ENCODE results near the gene ICOSLG. TPM values are rescaled to one million over a fixed set of nuclear protein-coding genes. Genes with fewer than 3 reads are reported as not detected.
A peak's percentile ranks its signal among the peaks of the same experiment; 100 is the strongest.

Gene ICOSLG
- polyA plus RNA-seq, 3 donors, result 0.47 to 9.0 (median 1.3) TPM

DNA sequence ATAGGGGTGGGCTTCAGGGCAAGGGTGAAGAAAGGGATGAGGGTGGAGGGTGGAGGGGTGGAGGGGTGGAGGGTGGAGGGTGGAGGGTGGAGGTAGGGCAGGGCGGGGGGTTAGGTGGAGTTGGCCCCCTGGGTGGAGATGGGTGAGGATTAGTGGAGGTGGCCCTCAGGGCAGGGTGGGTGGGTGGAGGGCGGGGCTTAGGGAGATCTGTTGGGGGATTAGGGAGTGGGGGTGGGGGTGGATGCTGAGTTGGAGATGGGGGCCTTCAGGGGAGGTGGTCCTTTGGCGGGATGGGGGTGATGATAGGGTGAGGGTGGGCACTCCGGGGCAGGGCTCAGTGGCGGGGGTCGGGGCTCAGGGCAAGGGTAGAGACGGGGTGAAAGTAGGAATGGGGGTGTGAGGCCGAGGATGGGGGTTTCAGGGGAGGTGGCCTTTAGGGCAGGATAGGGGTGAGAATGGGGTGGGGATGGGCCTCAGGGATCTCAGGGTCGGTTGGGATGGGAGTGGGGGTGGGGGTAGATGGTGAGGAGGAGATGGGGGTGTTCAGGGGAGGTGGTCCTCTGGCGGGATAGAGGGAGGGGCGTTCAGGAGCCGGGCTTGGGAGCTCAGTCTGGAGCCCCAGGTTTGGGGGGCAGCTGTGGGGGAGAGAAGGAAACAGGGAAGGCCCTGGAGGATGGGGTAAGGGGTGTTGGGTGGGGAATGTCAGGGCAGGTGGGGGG is 21.8 kb upstream of the ICOSLG start:
- Histone ChIP-seq H4K20me1 (ENCODE audit: insufficient read depth, low read length) (no peaks in the 10 kb centered on the region), H3K9ac (ENCODE audit: insufficient read depth, low read length, poor library complexity, severe bottlenecking) (no peak overlapping the region), H3K4me1 (ENCODE audit: control insufficient read depth in 1 of 2, insufficient read depth in 2 of 2, low read length in 2 of 2) (no peaks in the 10 kb centered on the region), H2AFZ (ENCODE audit: insufficient read depth, low read depth, low read length, poor library complexity, severe bottlenecking) (no peak overlapping the region), H3K4me3 (replicated peaks in 1 of 3; ENCODE audit: low read depth in 2 of 3, low read length in 3 of 3) (no peak overlapping the region), H3K79me2 (ENCODE audit: insufficient read depth, low read length) (no peaks in the 10 kb centered on the region), H3K27me3 (ENCODE audit: control insufficient read depth in 2 of 2, insufficient read depth in 2 of 2, low read length in 2 of 2) (no peaks in the 10 kb centered on the region), H3K36me3 (replicated peaks in 1 of 2; ENCODE audit: control insufficient read depth in 1 of 2, insufficient read depth in 2 of 2, low read length in 2 of 2) (no peaks in the 10 kb centered on the region), H3K4me2 (replicated peaks; ENCODE audit: extremely low read depth, low read length, poor library complexity, severe bottlenecking) (no peak overlapping the region), H3K9me3 (replicated peaks in 1 of 2; ENCODE audit: control insufficient read depth in 1 of 2, insufficient read depth in 1 of 2, low read length in 2 of 2) (no peaks in the 10 kb centered on the region), H3K27ac (ENCODE audit: low read depth in 1 of 2, low read length in 2 of 2) (no peak overlapping the region)
- Mint-ChIP-seq H3K9me3 (no peaks in the 10 kb centered on the region), H3K4me3 (no peak overlapping the region), H3K4me1 (no peaks in the 10 kb centered on the region), H3K36me3 (no peaks in the 10 kb centered on the region), H3K27me3 (ENCODE audit: low read depth in 3 of 3) (peaks cover 0 to 10% (median 6%) of the 10 kb centered on the region in 3 donors), H3K27ac (no peak overlapping the region)
- TF ChIP-seq, protein P1, sequence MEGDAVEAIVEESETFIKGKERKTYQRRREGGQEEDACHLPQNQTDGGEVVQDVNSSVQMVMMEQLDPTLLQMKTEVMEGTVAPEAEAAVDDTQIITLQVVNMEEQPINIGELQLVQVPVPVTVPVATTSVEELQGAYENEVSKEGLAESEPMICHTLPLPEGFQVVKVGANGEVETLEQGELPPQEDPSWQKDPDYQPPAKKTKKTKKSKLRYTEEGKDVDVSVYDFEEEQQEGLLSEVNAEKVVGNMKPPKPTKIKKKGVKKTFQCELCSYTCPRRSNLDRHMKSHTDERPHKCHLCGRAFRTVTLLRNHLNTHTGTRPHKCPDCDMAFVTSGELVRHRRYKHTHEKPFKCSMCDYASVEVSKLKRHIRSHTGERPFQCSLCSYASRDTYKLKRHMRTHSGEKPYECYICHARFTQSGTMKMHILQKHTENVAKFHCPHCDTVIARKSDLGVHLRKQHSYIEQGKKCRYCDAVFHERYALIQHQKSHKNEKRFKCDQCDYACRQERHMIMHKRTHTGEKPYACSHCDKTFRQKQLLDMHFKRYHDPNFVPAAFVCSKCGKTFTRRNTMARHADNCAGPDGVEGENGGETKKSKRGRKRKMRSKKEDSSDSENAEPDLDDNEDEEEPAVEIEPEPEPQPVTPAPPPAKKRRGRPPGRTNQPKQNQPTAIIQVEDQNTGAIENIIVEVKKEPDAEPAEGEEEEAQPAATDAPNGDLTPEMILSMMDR (IDR thresholded peaks at IDR 0.05), result no peak
- intact Hi-C loops (cut with micrococcal nuclease), result no loop called here
- 98% methylated on average over 9 of the region's 12 CpGs for WGBS (ENCODE audit: insufficient coverage)
- no peak for DNase-seq

DNA sequence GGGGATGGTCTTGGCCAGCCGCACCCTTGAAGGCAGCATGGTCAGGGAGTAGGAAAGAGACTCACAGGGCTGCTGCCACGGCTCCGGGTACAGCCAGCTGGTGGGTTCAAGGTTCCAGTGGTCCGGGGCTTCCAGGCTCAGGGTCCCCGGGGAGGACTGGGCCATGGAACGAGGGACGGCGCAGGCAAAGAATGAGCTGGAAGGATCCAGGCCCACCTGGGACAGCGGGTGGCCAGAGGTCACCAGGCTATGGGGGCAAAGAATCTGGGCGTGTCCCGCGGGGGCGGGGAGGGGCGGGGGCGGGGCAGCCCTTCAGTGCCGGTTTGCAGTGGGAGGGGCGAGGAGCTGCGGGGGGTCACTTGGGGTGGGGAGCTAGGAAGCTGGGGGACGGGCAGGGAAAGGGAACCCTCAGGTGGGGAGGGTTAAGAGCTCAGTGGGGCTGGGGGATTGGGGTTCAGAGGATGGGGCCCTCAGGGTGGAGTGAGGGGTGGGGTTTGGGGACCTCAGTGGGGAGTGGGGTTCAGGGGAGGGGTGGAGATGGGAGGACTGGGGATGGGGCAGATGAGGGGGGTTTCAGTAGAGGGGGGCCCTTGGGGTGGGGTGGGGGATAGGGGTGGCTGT is 21.0 kb upstream of the ICOSLG start, which contains the start of gene DNMT3L:
DNMT3L (minus strand) TSS at position 223 of the 621 bp plus-strand sequence. CDS start 638 bp downstream, outside the sequence.
- H2AFZ ChIP-seq (ENCODE audit: insufficient read depth, low read depth, low read length, poor library complexity, severe bottlenecking), result no peak within 1 kb of the TSS
- 99% methylated on average over 10 of the region's 19 CpGs for WGBS (ENCODE audit: insufficient coverage)
- no peak within 1 kb of the TSS for H3K4me3 ChIP-seq (replicated peaks in 1 of 3; ENCODE audit: low read depth in 2 of 3, low read length in 3 of 3)
- H4K20me1 ChIP-seq (ENCODE audit: insufficient read depth, low read length), result no peaks in the 10 kb centered on the region
- no peaks in the 10 kb centered on the region for H3K36me3 Mint-ChIP-seq
- H3K9me3 ChIP-seq (replicated peaks in 1 of 2; ENCODE audit: control insufficient read depth in 1 of 2, insufficient read depth in 1 of 2, low read length in 2 of 2), result no peaks in the 10 kb centered on the region
- intact Hi-C loops (cut with micrococcal nuclease), result no loop called here
- peak within 1 kb of the TSS in 1 of 7 donors; percentile 53 for H3K27ac Mint-ChIP-seq
- peaks cover 0 to 10% (median 6%) of the 10 kb centered on the region in 3 donors for H3K27me3 Mint-ChIP-seq (ENCODE audit: low read depth in 3 of 3)
- TF ChIP-seq, protein P1 (IDR thresholded peaks at IDR 0.05), result no peak
- no peaks in the 10 kb centered on the region for H3K36me3 ChIP-seq (replicated peaks in 1 of 2; ENCODE audit: control insufficient read depth in 1 of 2, insufficient read depth in 2 of 2, low read length in 2 of 2)
- no peak within 1 kb of the TSS for H3K4me2 ChIP-seq (replicated peaks; ENCODE audit: extremely low read depth, low read length, poor library complexity, severe bottlenecking)
- no peak for DNase-seq
- no peak within 1 kb of the TSS for H3K4me3 Mint-ChIP-seq
- no peaks in the 10 kb centered on the region for H3K9me3 Mint-ChIP-seq
- no peaks in the 10 kb centered on the region for H3K4me1 ChIP-seq (ENCODE audit: control insufficient read depth in 1 of 2, insufficient read depth in 2 of 2, low read length in 2 of 2)
- H3K4me1 Mint-ChIP-seq, result no peaks in the 10 kb centered on the region
- H3K9ac ChIP-seq (ENCODE audit: insufficient read depth, low read length, poor library complexity, severe bottlenecking), result no peak within 1 kb of the TSS
- no peaks in the 10 kb centered on the region for H3K27me3 ChIP-seq (ENCODE audit: control insufficient read depth in 2 of 2, insufficient read depth in 2 of 2, low read length in 2 of 2)
- no peak within 1 kb of the TSS for H3K27ac ChIP-seq (ENCODE audit: low read depth in 1 of 2, low read length in 2 of 2)
- no peaks in the 10 kb centered on the region for H3K79me2 ChIP-seq (ENCODE audit: insufficient read depth, low read length)

Measured in CD14-positive monocyte (primary cell).